ENCODE data around the gene IRF2. TPM values are rescaled to one million over a fixed set of nuclear protein-coding genes. Genes with fewer than 3 reads are reported as not detected.

IRF2 gene
- total and polyA plus RNA-seq, 4 donors, result 16.4 to 65.8 (median 43.1) TPM

DNA sequence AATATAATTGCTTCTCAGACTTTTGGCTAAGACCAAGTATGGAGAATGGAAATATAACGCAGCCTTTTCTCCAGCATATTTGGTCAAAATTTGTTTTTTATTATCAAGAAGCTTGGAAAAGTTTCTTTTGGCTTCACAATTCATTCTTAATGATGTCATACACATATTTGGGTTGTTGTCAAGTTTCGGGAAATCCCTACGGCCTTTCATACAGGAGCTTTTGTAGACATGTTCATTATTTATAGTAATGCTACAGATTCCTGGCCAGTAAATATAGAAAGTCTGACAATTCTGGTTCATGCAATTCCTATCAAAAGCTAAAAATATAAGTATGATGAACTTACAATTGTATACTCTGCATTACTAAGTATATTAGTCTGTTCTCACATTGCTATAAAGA, 112.9 kb downstream of the IRF2 start:
- no peak overlapping the region for H3K27ac ChIP-seq (ENCODE audit: low read depth in 1 of 2, low read length in 1 of 2)
- ATAC-seq (ENCODE audit: insufficient read depth, low FRiP score) (no peak), DNase-seq (peak in 1 of 3 donors; percentile 52)
- H3K9ac ChIP-seq (ENCODE audit: insufficient read depth in 1 of 2, low read length in 2 of 2), result no peak overlapping the region
- 66 to 88% methylated on average over 3 of the region's 3 CpGs for WGBS, 2 donors
- peaks cover 0 to 2% (median under 1%) of the 10 kb centered on the region in 4 donors for H3K9me3 ChIP-seq (ENCODE audit: control insufficient read depth in 4 of 4, insufficient read depth in 3 of 4, low read length in 3 of 4)
- H3K27me3 ChIP-seq (ENCODE audit: control insufficient read depth in 3 of 3, insufficient read depth in 3 of 3, low read length in 2 of 3), result no peaks in the 10 kb centered on the region
- H3K36me3 ChIP-seq (ENCODE audit: control insufficient read depth in 4 of 4, insufficient read depth in 4 of 4, low read length in 4 of 4), result no peaks in the 10 kb centered on the region
- no peak for TF ChIP-seq CTCF (IDR thresholded peaks at IDR 0.05; ENCODE audit: control extremely low read depth, extremely low read depth)
- peaks cover 3 to 21% (median 4%) of the 10 kb centered on the region in 5 donors for H3K4me1 ChIP-seq (ENCODE audit: control insufficient read depth in 5 of 5, insufficient read depth in 5 of 5, low read length in 5 of 5)
- no peak overlapping the region for H3K4me3 ChIP-seq

DNA sequence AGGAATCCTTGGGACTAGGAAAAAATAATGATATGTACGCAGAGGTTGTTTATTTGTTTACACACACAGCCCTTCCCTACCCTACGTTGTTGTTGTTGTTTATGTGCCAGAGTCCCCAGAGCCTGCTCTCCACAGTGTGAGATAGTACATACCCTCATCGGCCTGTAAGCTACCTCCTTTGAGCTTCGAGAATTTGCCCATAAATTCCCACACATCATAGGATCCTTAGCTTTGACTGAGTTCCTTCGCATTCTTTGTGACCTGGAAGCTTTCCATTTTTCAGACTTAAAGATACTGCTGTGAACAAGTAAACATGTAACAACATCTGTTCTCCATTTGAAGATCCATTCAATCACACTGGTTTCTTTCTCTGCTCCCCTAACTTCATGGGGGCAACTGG, 114.5 kb downstream of the IRF2 start:
- Histone ChIP-seq H3K4me3 (no peak overlapping the region), H3K9me3 (ENCODE audit: control insufficient read depth in 4 of 4, insufficient read depth in 3 of 4, low read length in 3 of 4) (peaks cover 0 to 2% (median 0%) of the 10 kb centered on the region in 4 donors)

GRCh38 chr4:184358521-184359232, 115.7 kb downstream of the IRF2 start:
- Histone ChIP-seq H3K27me3 (ENCODE audit: control insufficient read depth in 3 of 3, insufficient read depth in 3 of 3, low read length in 2 of 3) (no peaks in the 10 kb centered on the region), H3K36me3 (ENCODE audit: control insufficient read depth in 4 of 4, insufficient read depth in 4 of 4, low read length in 4 of 4) (no peaks in the 10 kb centered on the region), H3K9me3 (ENCODE audit: control insufficient read depth in 4 of 4, insufficient read depth in 3 of 4, low read length in 3 of 4) (peaks cover 0 to 2% (median 0%) of the 10 kb centered on the region in 4 donors), H3K4me3 (no peak overlapping the region), H3K27ac (ENCODE audit: low read depth in 1 of 2, low read length in 1 of 2) (no peak overlapping the region), H3K4me1 (ENCODE audit: control insufficient read depth in 5 of 5, insufficient read depth in 5 of 5, low read length in 5 of 5) (peaks cover 4 to 34% (median 10%) of the 10 kb centered on the region in 5 donors), H3K9ac (ENCODE audit: insufficient read depth in 1 of 2, low read length in 2 of 2) (no peak overlapping the region)
- ATAC-seq (ENCODE audit: insufficient read depth, low FRiP score), result no peak
- WGBS, 2 donors, result 77 to 82% methylated on average over 5 of the region's 5 CpGs
- DNase-seq, result peak in 1 of 3 donors; percentile 32
- TF ChIP-seq CTCF (IDR thresholded peaks at IDR 0.05; ENCODE audit: control extremely low read depth, extremely low read depth), result no peak

More for the DNA sequence above, 114.5 kb downstream of the IRF2 start:
- Histone ChIP-seq H3K4me1 (ENCODE audit: control insufficient read depth in 5 of 5, insufficient read depth in 5 of 5, low read length in 5 of 5) (peaks cover 4 to 30% (median 10%) of the 10 kb centered on the region in 5 donors), H3K27me3 (ENCODE audit: control insufficient read depth in 3 of 3, insufficient read depth in 3 of 3, low read length in 2 of 3) (no peaks in the 10 kb centered on the region), H3K36me3 (ENCODE audit: control insufficient read depth in 4 of 4, insufficient read depth in 4 of 4, low read length in 4 of 4) (no peaks in the 10 kb centered on the region), H3K27ac (ENCODE audit: low read depth in 1 of 2, low read length in 1 of 2) (no peak overlapping the region), H3K9ac (ENCODE audit: insufficient read depth in 1 of 2, low read length in 2 of 2) (peak overlapping the region in 1 of 2 donors; percentile 15)
- no peak for TF ChIP-seq CTCF (IDR thresholded peaks at IDR 0.05; ENCODE audit: control extremely low read depth, extremely low read depth)
- WGBS, 2 donors, result 82 to 90% methylated on average over 5 of the region's 5 CpGs
- DNase-seq (peak in 1 of 3 donors; percentile 51), ATAC-seq (ENCODE audit: insufficient read depth, low FRiP score) (no peak)
